WTC11 (cell line): ENCODE results near the gene HIP1. TPM values are rescaled to one million over a fixed set of nuclear protein-coding genes. Genes with fewer than 3 reads are reported as not detected.

Source experiments
- ATAC-seq: fragments of 200-7000 bp; cut with Tn5 transposase; 2 replicates; pipeline ENCODE4 v1.10.0; 2021; ENCODE audit warnings: mild to moderate bottlenecking, moderate library complexity
- CTCF ChIA-PET: fragments of 300-600 bp; sonication (Branson Sonifier 250); formaldehyde crosslinking; loops from one replicate; lab custom pipeline; 2021; ENCODE audit warnings: antibody characterized with exemption; lab: Charles Lee
- POLR2A ChIA-PET: fragments of 350-600 bp; sonication (Branson Sonifier 250); formaldehyde crosslinking; loops from one replicate; lab custom pipeline; 2021; ENCODE audit warnings: antibody characterized with exemption; lab: Charles Lee
- DNase-seq: peaks from one replicate; pipeline ENCODE4 v3.0.0; 2021; ENCODE audit warnings: low spot score
- H3K27ac Mint-ChIP-seq: 2 replicates; pipeline ENCODE4 v1.8.0; 2021; ENCODE audit warnings: mixed read lengths
- H3K27me3 Mint-ChIP-seq: 2 replicates; pipeline ENCODE4 v1.8.0; 2021; ENCODE audit warnings: low read depth, mild to moderate bottlenecking, moderate library complexity, mixed read lengths
- H3K36me3 Mint-ChIP-seq: 2 replicates; pipeline ENCODE4 v1.8.0; 2021; ENCODE audit warnings: mixed read lengths
- H3K4me1 Mint-ChIP-seq: 2 replicates; pipeline ENCODE4 v1.8.0; 2022; ENCODE audit warnings: mixed read lengths
- H3K4me3 Mint-ChIP-seq: 2 replicates; pipeline ENCODE4 v1.8.0; 2021; ENCODE audit warnings: mild to moderate bottlenecking, moderate library complexity, mixed read lengths
- H3K9me3 Mint-ChIP-seq: 2 replicates; pipeline ENCODE4 v1.8.0; 2021; ENCODE audit warnings: mixed read lengths
- CBFB ChIP-seq: sonication (generic); formaldehyde crosslinking; IDR thresholded peaks from 2 replicates; pipeline ENCODE4 v1.8.1; 2022; ENCODE audit warnings: mild to moderate bottlenecking, low read depth, missing genetic modification reagents
- MXD4 ChIP-seq: fragments of 250-450 bp; sonication (Bioruptor Pico); IDR thresholded peaks from 2 replicates; pipeline ENCODE4 v1.8.0; 2021; ENCODE audit warnings: mild to moderate bottlenecking, moderate library complexity, borderline replicate concordance
- NFATC4 ChIP-seq: fragments of 250-450 bp; sonication (Bioruptor Pico); IDR thresholded peaks from 2 replicates; pipeline ENCODE4 v1.9.0; 2021; ENCODE audit warnings: mild to moderate bottlenecking
- SMAD4 ChIP-seq: sonication (generic); formaldehyde crosslinking; IDR thresholded peaks from 2 replicates; pipeline ENCODE4 v1.8.0; 2022; ENCODE audit warnings: mild to moderate bottlenecking, missing genetic modification reagents
- TEAD4 ChIP-seq: sonication (generic); formaldehyde crosslinking; IDR thresholded peaks from 2 replicates; pipeline ENCODE4 v1.8.0; 2022; ENCODE audit warnings: mild to moderate bottlenecking, missing genetic modification reagents
- total RNA-seq: library from RNA; stranded (reverse); gene quantifications from 3 replicates; pipeline ENCODE4 v1.2.3, GENCODE V29; 2021
- TF ChIP-seq, protein P1 (sequence below): sonication (generic); formaldehyde crosslinking; IDR thresholded peaks from 2 replicates; pipeline ENCODE4 v1.8.0; 2023; ENCODE audit warnings: missing genetic modification reagents, mild to moderate bottlenecking, borderline replicate concordance
- TF ChIP-seq, protein P2 (sequence below): sonication (generic); formaldehyde crosslinking; IDR thresholded peaks from 2 replicates; pipeline ENCODE4 v1.8.1; 2022; ENCODE audit warnings: missing genetic modification reagents, borderline replicate concordance
- TF ChIP-seq, protein P3 (sequence below): fragments of 250-450 bp; sonication (Bioruptor Pico); conservative IDR thresholded peaks from 2 replicates; pipeline ENCODE4 v1.9.0; 2021; ENCODE audit warnings: mild to moderate bottlenecking
- TF ChIP-seq, protein P4 (sequence below): sonication (generic); formaldehyde crosslinking; IDR thresholded peaks from 2 replicates; pipeline ENCODE4 v1.8.1; 2023; ENCODE audit warnings: mild to moderate bottlenecking, missing genetic modification reagents
- TF ChIP-seq, protein P5 (sequence below): sonication (generic); formaldehyde crosslinking; IDR thresholded peaks from 2 replicates; pipeline ENCODE4 v1.8.0; 2022; ENCODE audit warnings: mild to moderate bottlenecking, missing genetic modification reagents
- TF ChIP-seq, protein P6 (sequence below): sonication (generic); formaldehyde crosslinking; IDR thresholded peaks from 2 replicates; pipeline ENCODE4 v1.8.0; 2022; ENCODE audit warnings: mild to moderate bottlenecking, missing genetic modification reagents

HIP1 gene
- total RNA-seq, 1 experiment from 2014 or later = 75.8 TPM

DNA sequence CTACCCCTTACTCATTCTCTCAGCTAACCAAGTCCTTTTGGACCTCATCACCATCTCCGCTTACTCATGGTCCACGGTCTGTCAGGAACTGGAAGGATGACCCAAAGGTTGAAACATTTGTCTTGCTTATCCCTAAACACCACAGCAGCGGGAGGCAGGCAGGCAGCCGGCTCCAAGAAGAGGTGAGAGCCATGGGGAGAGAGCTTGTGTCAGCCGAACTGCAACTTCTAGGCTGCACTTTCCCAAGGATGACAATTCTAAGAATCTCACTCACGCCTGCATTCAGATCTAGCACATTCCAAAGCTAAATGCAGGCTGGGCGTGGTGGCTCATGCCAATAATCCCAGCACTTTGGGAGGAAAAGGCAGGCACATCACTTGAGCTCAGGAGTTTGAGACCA, 160.7 kb downstream of the HIP1 start:
- Mint-ChIP-seq H3K9me3 (no peaks in the 10 kb centered on the region), H3K36me3 (peaks cover 62% of the 10 kb centered on the region)

More for the DNA sequence above, 160.7 kb downstream of the HIP1 start:
- ChIA-PET POLR2A (interaction anchor here (0.6 kb wide), 1 partner anchor 920 kb away, joined by 6 read pairs; the partner anchor contains the start of gene GTF2I), CTCF (no interaction called here)
- ATAC-seq (no peak), DNase-seq (no peak)
- TF ChIP-seq TEAD4 = no peak
- TF ChIP-seq, protein P1, sequence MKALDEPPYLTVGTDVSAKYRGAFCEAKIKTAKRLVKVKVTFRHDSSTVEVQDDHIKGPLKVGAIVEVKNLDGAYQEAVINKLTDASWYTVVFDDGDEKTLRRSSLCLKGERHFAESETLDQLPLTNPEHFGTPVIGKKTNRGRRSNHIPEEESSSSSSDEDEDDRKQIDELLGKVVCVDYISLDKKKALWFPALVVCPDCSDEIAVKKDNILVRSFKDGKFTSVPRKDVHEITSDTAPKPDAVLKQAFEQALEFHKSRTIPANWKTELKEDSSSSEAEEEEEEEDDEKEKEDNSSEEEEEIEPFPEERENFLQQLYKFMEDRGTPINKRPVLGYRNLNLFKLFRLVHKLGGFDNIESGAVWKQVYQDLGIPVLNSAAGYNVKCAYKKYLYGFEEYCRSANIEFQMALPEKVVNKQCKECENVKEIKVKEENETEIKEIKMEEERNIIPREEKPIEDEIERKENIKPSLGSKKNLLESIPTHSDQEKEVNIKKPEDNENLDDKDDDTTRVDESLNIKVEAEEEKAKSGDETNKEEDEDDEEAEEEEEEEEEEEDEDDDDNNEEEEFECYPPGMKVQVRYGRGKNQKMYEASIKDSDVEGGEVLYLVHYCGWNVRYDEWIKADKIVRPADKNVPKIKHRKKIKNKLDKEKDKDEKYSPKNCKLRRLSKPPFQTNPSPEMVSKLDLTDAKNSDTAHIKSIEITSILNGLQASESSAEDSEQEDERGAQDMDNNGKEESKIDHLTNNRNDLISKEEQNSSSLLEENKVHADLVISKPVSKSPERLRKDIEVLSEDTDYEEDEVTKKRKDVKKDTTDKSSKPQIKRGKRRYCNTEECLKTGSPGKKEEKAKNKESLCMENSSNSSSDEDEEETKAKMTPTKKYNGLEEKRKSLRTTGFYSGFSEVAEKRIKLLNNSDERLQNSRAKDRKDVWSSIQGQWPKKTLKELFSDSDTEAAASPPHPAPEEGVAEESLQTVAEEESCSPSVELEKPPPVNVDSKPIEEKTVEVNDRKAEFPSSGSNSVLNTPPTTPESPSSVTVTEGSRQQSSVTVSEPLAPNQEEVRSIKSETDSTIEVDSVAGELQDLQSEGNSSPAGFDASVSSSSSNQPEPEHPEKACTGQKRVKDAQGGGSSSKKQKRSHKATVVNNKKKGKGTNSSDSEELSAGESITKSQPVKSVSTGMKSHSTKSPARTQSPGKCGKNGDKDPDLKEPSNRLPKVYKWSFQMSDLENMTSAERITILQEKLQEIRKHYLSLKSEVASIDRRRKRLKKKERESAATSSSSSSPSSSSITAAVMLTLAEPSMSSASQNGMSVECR (CRISPR knock-in tag) = no peak
- TF ChIP-seq, protein P2, sequence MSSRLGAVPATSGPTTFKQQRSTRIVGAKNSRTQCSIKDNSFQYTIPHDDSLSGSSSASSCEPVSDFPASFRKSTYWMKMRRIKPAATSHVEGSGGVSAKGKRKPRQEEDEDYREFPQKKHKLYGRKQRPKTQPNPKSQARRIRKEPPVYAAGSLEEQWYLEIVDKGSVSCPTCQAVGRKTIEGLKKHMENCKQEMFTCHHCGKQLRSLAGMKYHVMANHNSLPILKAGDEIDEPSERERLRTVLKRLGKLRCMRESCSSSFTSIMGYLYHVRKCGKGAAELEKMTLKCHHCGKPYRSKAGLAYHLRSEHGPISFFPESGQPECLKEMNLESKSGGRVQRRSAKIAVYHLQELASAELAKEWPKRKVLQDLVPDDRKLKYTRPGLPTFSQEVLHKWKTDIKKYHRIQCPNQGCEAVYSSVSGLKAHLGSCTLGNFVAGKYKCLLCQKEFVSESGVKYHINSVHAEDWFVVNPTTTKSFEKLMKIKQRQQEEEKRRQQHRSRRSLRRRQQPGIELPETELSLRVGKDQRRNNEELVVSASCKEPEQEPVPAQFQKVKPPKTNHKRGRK (CRISPR knock-in tag) = no peak
- TF ChIP-seq, protein P3, sequence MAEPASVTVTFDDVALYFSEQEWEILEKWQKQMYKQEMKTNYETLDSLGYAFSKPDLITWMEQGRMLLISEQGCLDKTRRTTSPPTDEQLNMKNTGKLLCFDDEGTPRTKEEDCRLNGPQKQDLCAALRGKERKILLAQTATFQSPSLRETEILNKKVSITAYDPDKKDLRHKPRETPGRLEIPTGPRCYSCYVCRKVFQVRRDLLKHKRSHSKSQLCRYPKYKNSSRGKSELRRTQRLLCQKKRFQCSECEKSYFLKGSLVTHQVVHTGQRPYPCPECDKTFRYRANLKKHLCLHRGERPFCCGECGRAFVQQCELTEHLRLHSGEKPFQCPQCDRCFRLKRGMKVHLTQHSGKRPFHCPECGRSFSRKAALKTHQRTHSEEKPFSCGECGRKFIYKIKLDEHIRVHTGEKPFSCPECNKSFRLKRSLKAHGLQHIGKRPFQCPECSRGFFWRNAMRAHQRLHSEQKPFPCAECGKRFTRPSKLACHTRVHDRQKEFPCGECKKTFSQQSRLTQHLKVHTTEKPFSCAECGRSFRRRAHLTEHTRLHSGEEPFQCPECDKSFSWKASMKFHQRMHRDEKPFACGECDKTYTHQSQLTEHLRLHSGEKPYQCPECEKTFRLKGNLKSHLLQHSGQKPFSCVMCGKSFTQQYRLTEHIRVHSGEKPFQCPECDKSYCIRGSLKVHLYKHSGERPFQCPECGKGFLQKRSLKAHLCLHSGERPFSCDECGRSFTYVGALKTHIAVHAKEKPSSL (CRISPR knock-in tag) = no peak
- TF ChIP-seq, protein P4, sequence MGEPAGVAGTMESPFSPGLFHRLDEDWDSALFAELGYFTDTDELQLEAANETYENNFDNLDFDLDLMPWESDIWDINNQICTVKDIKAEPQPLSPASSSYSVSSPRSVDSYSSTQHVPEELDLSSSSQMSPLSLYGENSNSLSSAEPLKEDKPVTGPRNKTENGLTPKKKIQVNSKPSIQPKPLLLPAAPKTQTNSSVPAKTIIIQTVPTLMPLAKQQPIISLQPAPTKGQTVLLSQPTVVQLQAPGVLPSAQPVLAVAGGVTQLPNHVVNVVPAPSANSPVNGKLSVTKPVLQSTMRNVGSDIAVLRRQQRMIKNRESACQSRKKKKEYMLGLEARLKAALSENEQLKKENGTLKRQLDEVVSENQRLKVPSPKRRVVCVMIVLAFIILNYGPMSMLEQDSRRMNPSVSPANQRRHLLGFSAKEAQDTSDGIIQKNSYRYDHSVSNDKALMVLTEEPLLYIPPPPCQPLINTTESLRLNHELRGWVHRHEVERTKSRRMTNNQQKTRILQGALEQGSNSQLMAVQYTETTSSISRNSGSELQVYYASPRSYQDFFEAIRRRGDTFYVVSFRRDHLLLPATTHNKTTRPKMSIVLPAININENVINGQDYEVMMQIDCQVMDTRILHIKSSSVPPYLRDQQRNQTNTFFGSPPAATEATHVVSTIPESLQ (CRISPR knock-in tag) = no peak
- no peak for TF ChIP-seq MXD4
- TF ChIP-seq, protein P5, sequence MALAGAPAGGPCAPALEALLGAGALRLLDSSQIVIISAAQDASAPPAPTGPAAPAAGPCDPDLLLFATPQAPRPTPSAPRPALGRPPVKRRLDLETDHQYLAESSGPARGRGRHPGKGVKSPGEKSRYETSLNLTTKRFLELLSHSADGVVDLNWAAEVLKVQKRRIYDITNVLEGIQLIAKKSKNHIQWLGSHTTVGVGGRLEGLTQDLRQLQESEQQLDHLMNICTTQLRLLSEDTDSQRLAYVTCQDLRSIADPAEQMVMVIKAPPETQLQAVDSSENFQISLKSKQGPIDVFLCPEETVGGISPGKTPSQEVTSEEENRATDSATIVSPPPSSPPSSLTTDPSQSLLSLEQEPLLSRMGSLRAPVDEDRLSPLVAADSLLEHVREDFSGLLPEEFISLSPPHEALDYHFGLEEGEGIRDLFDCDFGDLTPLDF (CRISPR knock-in tag) = no peak
- no peak for TF ChIP-seq SMAD4 (CRISPR knock-in tag)
- TF ChIP-seq NFATC4 (CRISPR knock-in tag) = no peak
- TF ChIP-seq, protein P6, sequence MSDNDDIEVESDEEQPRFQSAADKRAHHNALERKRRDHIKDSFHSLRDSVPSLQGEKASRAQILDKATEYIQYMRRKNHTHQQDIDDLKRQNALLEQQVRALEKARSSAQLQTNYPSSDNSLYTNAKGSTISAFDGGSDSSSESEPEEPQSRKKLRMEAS = no peak
- TF ChIP-seq CBFB (CRISPR knock-in tag) = no peak
- no peaks in the 10 kb centered on the region for H3K4me1 Mint-ChIP-seq
- H3K4me3 Mint-ChIP-seq = no peak overlapping the region
- peak overlapping the region; percentile 80 for H3K27ac Mint-ChIP-seq
- H3K27me3 Mint-ChIP-seq = no peaks in the 10 kb centered on the region
